HG02571 (cell line): ENCODE results near the gene DDC.
A peak's percentile ranks its signal among the peaks of the same experiment; 100 is the strongest.

ENCODE experiments used
- ATAC-seq: cut with Tn5 transposase; IDR thresholded peaks from one replicate; pipeline ENCODE4 v1.9.1; 2021; ENCODE audit warnings: mild to moderate bottlenecking, moderate library complexity; ENCODE audit not compliant: unreplicated experiment

Gene DDC

GRCh38 chr7:50422858-50423257 is 142.3 kb downstream of the DDC start:
- ATAC-seq, result no peak

- no peak for ATAC-seq
These were observed 144.2 kb downstream of the DDC start for GRCh38 chr7:50421043-50421442.

GRCh38 chr7:50418526-50419290 is 146.5 kb downstream of the DDC start:
- ATAC-seq, result no peak

GRCh38 chr7:50418086-50418515 is 147.1 kb downstream of the DDC start:
- ATAC-seq, result peak; percentile 78

- peak; percentile 75 for ATAC-seq
These were observed 148.6 kb downstream of the DDC start for GRCh38 chr7:50416527-50417182.

- ATAC-seq, result no peak
These were observed 149.3 kb downstream of the DDC start for GRCh38 chr7:50415844-50416364.

GRCh38 chr7:50413561-50413960 is 151.6 kb downstream of the DDC start:
- no peak for ATAC-seq

- ATAC-seq, result no peak
These were observed 152.2 kb downstream of the DDC start for GRCh38 chr7:50412973-50413372.

- ATAC-seq, result no peak
These were observed 153.9 kb downstream of the DDC start for GRCh38 chr7:50411332-50411731.

- ATAC-seq, result peak; percentile 48
These were observed 155.1 kb downstream of the DDC start for GRCh38 chr7:50409856-50410745.
